Peyer's patch (tissue), 4 donors: ENCODE measurements around the gene ERC2. TPM values are rescaled to one million over a fixed set of nuclear protein-coding genes. Genes with fewer than 3 reads are reported as not detected.

Experiments
- DNase-seq, 3 donors: peaks; one replicate each; pipeline ENCODE4 v3.0.0-alpha.2; 2017 to 2019
- H3K27ac ChIP-seq, 4 donors: fragments of 200-600 bp; sonication (generic); one replicate each; pipeline ENCODE4 v1.5.1; 2016 to 2019
- H3K27me3 ChIP-seq, 2 donors: fragments of 200-600 bp; sonication (generic); one replicate each; pipeline ENCODE4 v1.5.1; 2019
- H3K36me3 ChIP-seq, 3 donors: fragments of 200-600 bp; sonication (generic); one replicate each; pipeline ENCODE4 v1.5.1; 2016 to 2019
- H3K4me1 ChIP-seq, 4 donors: fragments of 200-600 bp; sonication (generic); one replicate each; pipeline ENCODE4 v1.5.1; 2016 to 2019
- H3K4me3 ChIP-seq, 4 donors: fragments of 200-600 bp; sonication (generic); 1 replicate in 3 of 4; 2 replicates in 1 of 4; pipeline ENCODE4 v1.5.1; 2016 to 2019; ENCODE audit warnings: mild to moderate bottlenecking in 1 of 4
- H3K9me3 ChIP-seq, 4 donors: fragments of 200-600 bp; sonication (generic); one replicate each; pipeline ENCODE4 v1.5.1; 2016 to 2019; ENCODE audit warnings: mild to moderate bottlenecking in 1 of 4
- CTCF ChIP-seq, 6 experiments: fragments of 450-650 bp in 4 of 6; fragments of 200-600 bp in 2 of 6; sonication (generic) in 1 of 6; IDR thresholded peaks; one replicate each; pipeline ENCODE4 v1.5.1; 2017 to 2019; ENCODE audit warnings: antibody characterized with exemption in 6 of 6, mild to moderate bottlenecking in 3 of 6, moderate library complexity in 1 of 6
- POLR2A ChIP-seq, 2 donors: fragments of 450-650 bp; IDR thresholded peaks; one replicate each; pipeline ENCODE4 v1.5.1; 2017; ENCODE audit warnings: antibody characterized with exemption in 2 of 2, mild to moderate bottlenecking in 2 of 2, moderate library complexity in 2 of 2
- total RNA-seq, 4 donors: library from RNA; depleted of rRNA; stranded (reverse); fragments of >200 nt; gene quantifications; one replicate each; pipeline ENCODE4 v1.1.0, GENCODE V29; 2016

Gene ERC2
- total RNA-seq, 4 donors from 2014 or later, result 0.18 to 0.83 TPM; not detected in 2

DNA sequence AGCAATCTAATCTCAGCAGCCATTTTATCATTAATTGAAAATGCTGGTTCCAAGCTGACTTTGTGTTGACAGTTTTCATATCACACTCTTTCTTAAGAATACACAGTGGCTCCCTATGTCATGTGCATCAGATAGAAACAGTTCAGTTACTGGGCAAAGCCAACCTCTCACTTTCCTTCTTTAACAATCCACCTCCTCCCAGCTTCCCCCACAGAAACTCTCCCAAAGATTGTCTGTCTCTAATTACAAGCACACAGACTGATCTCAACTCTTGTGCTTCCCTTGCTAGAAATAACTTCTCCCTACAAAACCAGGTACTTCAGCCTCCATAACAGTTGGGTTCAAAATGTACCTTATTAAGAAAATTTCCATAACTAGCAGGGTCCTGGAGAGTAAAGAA, 752.2 kb downstream of the ERC2 start:
- H3K27me3 ChIP-seq, result no peaks in the 10 kb centered on the region
- no peaks in the 10 kb centered on the region for H3K4me1 ChIP-seq
- no peaks in the 10 kb centered on the region for H3K36me3 ChIP-seq
- DNase-seq, result no peak
- no peak for TF ChIP-seq POLR2A (IDR thresholded peaks at IDR 0.05)
- TF ChIP-seq CTCF (IDR thresholded peaks at IDR 0.05), result no peak
- no peak overlapping the region for H3K27ac ChIP-seq
- H3K9me3 ChIP-seq, result no peaks in the 10 kb centered on the region
- H3K4me3 ChIP-seq, result no peak overlapping the region

GRCh38 chr3:55714057-55714456, 754.2 kb downstream of the ERC2 start:
- no peak overlapping the region for H3K27ac ChIP-seq
- H3K36me3 ChIP-seq, result no peaks in the 10 kb centered on the region
- TF ChIP-seq POLR2A (IDR thresholded peaks at IDR 0.05), result no peak
- DNase-seq, result no peak
- no peaks in the 10 kb centered on the region for H3K27me3 ChIP-seq
- H3K4me1 ChIP-seq, result no peaks in the 10 kb centered on the region
- H3K4me3 ChIP-seq, result no peak overlapping the region
- no peaks in the 10 kb centered on the region for H3K9me3 ChIP-seq

DNA sequence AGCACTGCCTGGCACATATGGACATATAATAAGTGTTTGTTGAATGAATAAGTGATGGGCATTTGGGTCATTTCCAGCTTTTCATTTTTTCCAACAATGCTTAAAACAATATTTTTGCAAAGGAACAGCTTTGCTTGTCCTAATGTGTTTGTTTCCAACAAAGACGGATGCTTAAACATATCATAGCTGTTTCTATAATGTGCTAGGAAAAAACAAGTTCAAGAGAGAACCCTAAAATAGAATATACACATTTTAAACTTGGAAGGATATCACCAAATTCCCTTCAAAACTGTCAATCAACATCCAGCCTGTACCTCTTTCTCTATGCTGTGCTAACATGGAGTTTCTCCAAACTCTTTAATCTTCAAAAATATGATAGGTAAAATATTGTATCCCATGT, 756.6 kb downstream of the ERC2 start:
- H3K4me3 ChIP-seq, result no peak overlapping the region
- H3K36me3 ChIP-seq, result no peaks in the 10 kb centered on the region
- H3K27ac ChIP-seq, result no peak overlapping the region
- no peaks in the 10 kb centered on the region for H3K27me3 ChIP-seq
- no peaks in the 10 kb centered on the region for H3K9me3 ChIP-seq
- DNase-seq, result no peak
- TF ChIP-seq CTCF (IDR thresholded peaks at IDR 0.05) (no peak), POLR2A (IDR thresholded peaks at IDR 0.05) (no peak)
- H3K4me1 ChIP-seq, result no peaks in the 10 kb centered on the region

GRCh38 chr3:55709411-55710012, 758.8 kb downstream of the ERC2 start:
- TF ChIP-seq POLR2A (IDR thresholded peaks at IDR 0.05) (no peak), CTCF (IDR thresholded peaks at IDR 0.05) (no peak)
- Histone ChIP-seq H3K4me3 (no peak overlapping the region), H3K27me3 (no peaks in the 10 kb centered on the region), H3K36me3 (no peaks in the 10 kb centered on the region), H3K9me3 (no peaks in the 10 kb centered on the region), H3K4me1 (no peaks in the 10 kb centered on the region), H3K27ac (no peak overlapping the region)
- DNase-seq, result no peak

GRCh38 chr3:55708921-55709320, 759.3 kb downstream of the ERC2 start:
- Histone ChIP-seq H3K4me1 (no peaks in the 10 kb centered on the region), H3K27ac (no peak overlapping the region), H3K36me3 (no peaks in the 10 kb centered on the region), H3K27me3 (no peaks in the 10 kb centered on the region), H3K9me3 (no peaks in the 10 kb centered on the region), H3K4me3 (no peak overlapping the region)
- no peak for DNase-seq
- no peak for TF ChIP-seq POLR2A (IDR thresholded peaks at IDR 0.05)
- TF ChIP-seq CTCF (IDR thresholded peaks at IDR 0.05), result no peak

DNA sequence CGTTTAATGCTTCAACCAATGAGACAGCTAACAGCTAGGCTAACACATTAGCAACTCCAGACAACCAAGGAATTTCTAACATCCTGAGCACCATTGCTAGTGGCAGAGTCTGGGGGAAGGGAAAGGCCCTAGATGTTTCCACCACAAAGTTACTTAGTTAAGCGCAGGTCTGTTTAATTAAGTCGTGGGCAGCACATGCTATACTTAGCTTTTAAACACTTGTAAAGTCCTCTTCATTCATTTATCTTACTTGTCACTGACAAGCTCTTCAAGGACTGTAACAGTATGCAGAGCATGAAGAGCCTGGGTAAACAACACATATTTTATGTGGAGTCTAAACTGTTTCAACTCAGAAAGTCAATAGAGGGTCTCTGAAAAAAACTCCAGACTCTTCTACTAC, 760.0 kb downstream of the ERC2 start:
- TF ChIP-seq POLR2A (IDR thresholded peaks at IDR 0.05), result no peak
- no peak for TF ChIP-seq CTCF (IDR thresholded peaks at IDR 0.05)

More for the DNA sequence above, 760.0 kb downstream of the ERC2 start:
- Histone ChIP-seq H3K36me3 (no peaks in the 10 kb centered on the region), H3K4me3 (no peak overlapping the region), H3K27ac (no peak overlapping the region), H3K9me3 (no peaks in the 10 kb centered on the region), H3K27me3 (no peaks in the 10 kb centered on the region), H3K4me1 (no peaks in the 10 kb centered on the region)
- no peak for DNase-seq
